GM18868 (cell line): ENCODE results near the gene FOXA3.

ENCODE experiments used
- ATAC-seq: cut with Tn5 transposase; IDR thresholded peaks from one replicate; pipeline ENCODE4 v1.9.1; 2021; ENCODE audit warnings: mild to moderate bottlenecking, moderate library complexity; ENCODE audit not compliant: unreplicated experiment

FOXA3 gene

GRCh38 chr19:45872095-45872919 is 8.2 kb downstream of the FOXA3 start:
- no peak for ATAC-seq

GRCh38 chr19:45873219-45873772 is 9.2 kb downstream of the FOXA3 start:
- ATAC-seq, result no peak

GRCh38 chr19:45874620-45874966 is 10.5 kb downstream of the FOXA3 start:
- ATAC-seq, result no peak

- ATAC-seq, result no peak
Observed at GRCh38 chr19:45876161-45876410, 12.0 kb downstream of the FOXA3 start.

GRCh38 chr19:45876411-45877197 is 12.5 kb downstream of the FOXA3 start:
- no peak for ATAC-seq

- ATAC-seq, result no peak
Observed at GRCh38 chr19:45878043-45878794, 14.1 kb downstream of the FOXA3 start.

- ATAC-seq, result no peak
Observed at GRCh38 chr19:45879055-45879454, 14.9 kb downstream of the FOXA3 start.

- ATAC-seq, result no peak
Observed at GRCh38 chr19:45879971-45880370, 15.8 kb downstream of the FOXA3 start.

GRCh38 chr19:45881082-45881908 is 17.2 kb downstream of the FOXA3 start:
- no peak for ATAC-seq

GRCh38 chr19:45881909-45882528 is 17.9 kb downstream of the FOXA3 start:
- ATAC-seq, result no peak

- ATAC-seq, result no peak
Observed at GRCh38 chr19:45882652-45883585, 18.8 kb downstream of the FOXA3 start.

- no peak for ATAC-seq
Observed at GRCh38 chr19:45883586-45883880, 19.4 kb downstream of the FOXA3 start.

- ATAC-seq, result no peak
Observed at GRCh38 chr19:45883881-45884681, 20.0 kb downstream of the FOXA3 start.

- ATAC-seq, result peak; percentile 13
Observed at GRCh38 chr19:45884682-45885555, 20.8 kb downstream of the FOXA3 start.

- ATAC-seq, result peak; percentile 47
Observed at GRCh38 chr19:45885556-45886426, 21.7 kb downstream of the FOXA3 start, which contains the start of gene IRF2BP1. IRF2BP1 (minus strand) TSS chr19:45886141; CDS start chr19:45885774, 367 bp downstream.

GRCh38 chr19:45886427-45887199 is 22.5 kb downstream of the FOXA3 start:
- ATAC-seq, result peak; percentile 53
